GM12874 (cell line): ENCODE measurements around the gene PDCD6IP.

Experiments used
- TF ChIP-seq, protein P1 (sequence below): IDR thresholded peaks from 2 replicates; pipeline ENCODE4 v1.5.1; 2011; ENCODE audit warnings: low read depth, mild to moderate bottlenecking, control low read depth, low read length, moderate library complexity; ENCODE audit not compliant: insufficient read depth

PDCD6IP gene

DNA sequence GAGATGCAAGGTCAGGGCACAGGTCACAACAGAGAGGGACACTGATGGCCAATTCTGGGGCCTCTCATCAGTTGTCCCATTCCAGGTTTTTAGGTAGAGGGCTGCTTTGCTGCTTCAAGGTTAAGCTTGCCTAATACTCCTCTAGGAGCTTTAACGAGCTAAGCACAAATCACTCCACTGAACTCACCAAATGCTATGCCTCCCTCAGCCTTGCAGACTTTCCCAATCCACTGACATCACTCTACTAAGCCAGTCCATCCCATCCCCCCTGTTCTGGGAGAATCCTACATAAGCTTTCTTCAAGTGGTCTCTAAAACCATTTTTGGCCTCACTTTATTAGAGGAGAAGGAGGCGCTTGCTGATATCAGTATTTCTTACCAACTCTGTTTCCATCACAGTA is 24.8 kb upstream of the PDCD6IP start:
- TF ChIP-seq, protein P1, sequence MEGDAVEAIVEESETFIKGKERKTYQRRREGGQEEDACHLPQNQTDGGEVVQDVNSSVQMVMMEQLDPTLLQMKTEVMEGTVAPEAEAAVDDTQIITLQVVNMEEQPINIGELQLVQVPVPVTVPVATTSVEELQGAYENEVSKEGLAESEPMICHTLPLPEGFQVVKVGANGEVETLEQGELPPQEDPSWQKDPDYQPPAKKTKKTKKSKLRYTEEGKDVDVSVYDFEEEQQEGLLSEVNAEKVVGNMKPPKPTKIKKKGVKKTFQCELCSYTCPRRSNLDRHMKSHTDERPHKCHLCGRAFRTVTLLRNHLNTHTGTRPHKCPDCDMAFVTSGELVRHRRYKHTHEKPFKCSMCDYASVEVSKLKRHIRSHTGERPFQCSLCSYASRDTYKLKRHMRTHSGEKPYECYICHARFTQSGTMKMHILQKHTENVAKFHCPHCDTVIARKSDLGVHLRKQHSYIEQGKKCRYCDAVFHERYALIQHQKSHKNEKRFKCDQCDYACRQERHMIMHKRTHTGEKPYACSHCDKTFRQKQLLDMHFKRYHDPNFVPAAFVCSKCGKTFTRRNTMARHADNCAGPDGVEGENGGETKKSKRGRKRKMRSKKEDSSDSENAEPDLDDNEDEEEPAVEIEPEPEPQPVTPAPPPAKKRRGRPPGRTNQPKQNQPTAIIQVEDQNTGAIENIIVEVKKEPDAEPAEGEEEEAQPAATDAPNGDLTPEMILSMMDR, result no peak

DNA sequence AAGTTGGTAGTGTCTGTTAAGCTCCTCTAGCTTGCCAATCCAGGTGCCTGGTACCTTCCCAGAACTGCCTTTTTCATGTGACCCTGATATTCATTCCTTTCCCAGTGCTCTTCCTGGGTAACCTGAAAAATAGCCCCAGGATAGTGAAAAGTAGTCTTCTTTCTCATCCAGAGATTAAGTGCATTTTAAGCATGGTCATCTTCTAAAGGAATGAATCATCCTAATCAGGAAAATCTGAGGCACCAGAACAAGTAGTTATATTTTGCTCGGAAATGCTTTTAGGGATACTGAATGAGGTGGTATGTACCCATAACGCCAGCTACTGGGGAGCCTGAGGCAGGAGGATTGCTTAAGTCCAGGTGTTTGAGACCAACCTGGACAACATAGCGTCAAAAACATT is 23.1 kb upstream of the PDCD6IP start:
- TF ChIP-seq, protein P1, result no peak

DNA sequence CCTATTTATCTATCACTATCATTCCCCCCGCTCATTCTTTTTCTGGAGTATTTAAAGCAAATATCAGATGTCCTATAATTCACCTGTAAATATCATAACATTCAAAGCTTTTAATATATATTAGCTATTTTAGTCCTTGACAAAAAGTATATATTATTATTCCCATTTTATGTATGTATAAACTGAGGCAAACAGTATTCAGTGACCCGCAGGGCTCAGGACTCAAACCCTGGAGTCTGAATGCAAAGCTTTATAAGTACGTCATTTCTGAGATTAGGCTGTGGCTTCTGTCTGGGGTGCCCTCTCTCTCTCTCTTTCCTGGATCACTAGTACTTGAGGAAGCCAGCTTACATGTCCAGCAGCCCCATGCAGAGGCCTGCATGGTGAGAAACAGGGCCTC is 20.4 kb upstream of the PDCD6IP start:
- TF ChIP-seq, protein P1, result no peak

DNA sequence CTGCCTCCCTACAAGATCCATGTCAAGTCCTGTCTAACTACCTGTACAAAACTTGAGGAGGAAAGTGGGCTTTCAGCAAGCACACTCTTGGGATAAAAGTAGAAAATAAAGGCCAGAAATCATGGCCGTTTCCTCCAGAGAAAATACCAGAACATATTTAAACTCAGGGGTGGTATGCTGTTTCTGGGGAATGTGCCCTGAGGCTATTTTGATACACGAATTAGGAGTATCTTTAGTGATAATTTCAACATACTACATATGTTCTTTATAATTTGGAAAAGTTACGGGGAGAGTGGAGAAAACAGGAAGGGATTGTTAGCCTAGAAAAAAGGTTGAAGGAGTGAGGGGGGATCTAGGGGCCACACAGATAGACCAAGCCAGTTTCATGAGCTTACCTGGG is 18.7 kb upstream of the PDCD6IP start:
- TF ChIP-seq, protein P1, result no peak

DNA sequence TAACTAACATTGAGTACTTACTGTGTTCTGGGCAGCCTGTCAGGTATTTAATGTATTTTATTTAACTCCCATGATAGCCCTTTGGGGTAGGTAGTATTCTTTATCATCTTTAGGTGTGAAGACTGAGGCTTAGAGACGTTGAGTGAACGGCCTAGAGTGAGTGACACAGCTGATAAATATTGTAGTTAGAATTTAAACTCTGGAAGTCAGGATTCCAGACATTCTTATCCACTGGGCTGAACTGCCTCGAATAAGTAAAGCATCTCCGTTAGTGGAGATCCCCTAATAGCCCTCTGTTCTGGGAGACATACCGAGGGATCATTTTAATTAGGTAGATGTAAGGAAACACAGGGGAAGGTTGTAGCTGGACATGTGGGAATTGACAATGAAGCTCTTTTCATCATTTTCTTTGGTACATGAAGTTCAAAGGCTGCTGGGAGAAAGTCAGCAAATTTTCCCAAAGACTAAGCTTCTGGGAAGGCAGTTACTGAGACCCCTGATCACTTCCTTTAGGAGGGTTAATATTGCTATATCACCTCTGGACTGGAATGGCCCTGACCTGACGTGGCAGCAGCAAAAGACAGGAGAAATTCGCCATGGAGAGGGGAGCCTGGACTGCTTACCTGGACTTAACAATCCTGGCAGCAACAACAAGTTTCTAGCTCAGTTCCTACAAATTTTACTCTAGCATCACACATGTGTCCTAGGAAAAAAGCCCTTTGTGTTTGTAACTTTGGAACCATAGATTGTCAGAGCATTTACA is 11.7 kb upstream of the PDCD6IP start:
- TF ChIP-seq, protein P1, result no peak

DNA sequence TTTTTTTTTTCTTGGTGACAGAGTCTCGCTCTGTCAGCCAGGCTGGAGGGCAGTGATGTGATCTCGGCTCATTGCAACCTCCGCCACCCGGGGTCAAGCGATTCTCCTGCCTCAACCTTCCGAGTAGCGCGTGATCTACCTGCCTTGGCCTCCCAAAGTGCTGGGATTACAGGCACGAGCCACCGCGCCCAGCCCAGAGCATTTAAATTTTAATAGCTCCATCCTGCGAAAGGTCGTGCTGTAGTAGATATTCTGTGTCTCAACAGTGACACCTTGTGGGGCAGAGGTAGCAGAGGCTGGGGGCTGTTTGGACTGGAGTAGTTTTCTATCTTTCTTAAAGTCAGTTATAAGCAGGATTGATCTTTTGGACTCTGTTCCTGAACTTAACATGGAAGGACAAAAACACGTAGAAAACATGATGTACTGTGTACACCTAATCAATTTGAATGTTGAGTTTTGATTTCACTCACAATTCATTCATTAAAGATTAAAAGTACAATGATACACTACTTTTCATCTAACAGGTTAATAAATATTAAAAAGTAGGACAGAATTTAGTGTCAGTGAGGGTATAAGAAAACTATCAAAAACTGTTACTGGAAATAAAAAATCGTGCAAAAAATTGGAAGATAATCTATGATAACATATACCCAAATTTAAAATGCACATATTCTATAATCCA is 11.0 kb upstream of the PDCD6IP start:
- TF ChIP-seq, protein P1, result peak; percentile 72

DNA sequence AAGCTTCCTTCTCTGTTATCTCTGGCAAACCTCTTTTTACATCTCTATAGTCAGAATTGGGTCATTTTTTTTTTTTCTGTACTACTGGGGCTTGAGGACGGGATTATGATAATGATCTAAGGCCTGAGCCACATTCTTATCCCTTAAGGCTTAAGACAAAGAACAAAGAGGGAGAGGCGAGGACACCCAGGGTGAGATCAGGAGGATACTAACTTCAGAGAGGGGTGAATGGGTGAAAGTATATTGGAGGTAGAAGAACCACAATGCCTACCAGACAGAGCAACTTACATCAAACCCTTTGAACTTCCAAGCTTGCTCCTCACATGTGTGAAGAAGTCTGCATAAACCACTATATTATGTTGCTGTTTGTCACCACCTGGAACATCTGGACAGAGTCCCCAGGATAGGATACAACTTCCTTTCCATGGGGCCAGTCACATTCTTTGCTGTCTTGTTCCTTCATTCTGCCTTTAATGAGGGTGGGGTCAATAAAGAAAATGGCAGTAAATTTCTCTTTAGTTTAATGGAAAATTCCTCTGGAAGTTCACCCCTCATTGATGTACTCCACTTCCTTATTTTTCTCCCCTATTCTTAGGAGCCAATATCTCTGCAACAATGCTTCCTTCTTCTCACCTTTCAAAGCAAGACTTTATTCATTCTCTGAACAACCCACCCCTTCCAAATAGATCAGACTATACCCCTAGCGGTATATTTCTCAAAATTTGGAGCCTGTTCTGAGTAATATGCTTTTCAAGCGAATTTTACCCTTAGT is 9.1 kb upstream of the PDCD6IP start:
- TF ChIP-seq, protein P1, result no peak
